Osteocyte (in vitro differentiated cells): ENCODE measurements around the gene TNFRSF1A. TPM values are rescaled to one million over a fixed set of nuclear protein-coding genes. Genes with fewer than 3 reads are reported as not detected.

Experiments
- DNase-seq: peaks from one replicate; pipeline ENCODE4 v3.0.0; 2021; ENCODE audit warnings: mixed read lengths; ENCODE audit not compliant: unreplicated experiment; ENCODE audit errors: extremely low spot score
- H3K27ac Mint-ChIP-seq: one replicate; pipeline ENCODE4 v1.8.0; 2021; ENCODE audit warnings: mild to moderate bottlenecking, mixed read lengths; ENCODE audit not compliant: unreplicated experiment
- H3K27me3 Mint-ChIP-seq: one replicate; pipeline ENCODE4 v1.8.0; 2021; ENCODE audit warnings: mixed read lengths; ENCODE audit not compliant: unreplicated experiment
- H3K36me3 Mint-ChIP-seq: one replicate; pipeline ENCODE4 v1.8.0; 2021; ENCODE audit warnings: mixed read lengths; ENCODE audit not compliant: unreplicated experiment
- H3K4me1 Mint-ChIP-seq: one replicate; pipeline ENCODE4 v1.8.0; 2021; ENCODE audit warnings: mixed read lengths; ENCODE audit not compliant: unreplicated experiment
- H3K4me3 Mint-ChIP-seq: one replicate; pipeline ENCODE4 v1.8.0; 2021; ENCODE audit warnings: mild to moderate bottlenecking, moderate library complexity, mixed read lengths; ENCODE audit not compliant: unreplicated experiment
- H3K9me3 Mint-ChIP-seq: one replicate; pipeline ENCODE4 v1.8.0; 2021; ENCODE audit warnings: mixed read lengths; ENCODE audit not compliant: unreplicated experiment
- total RNA-seq: library from RNA; stranded (reverse); gene quantifications from 2 replicates; pipeline ENCODE4 v1.2.1, GENCODE V29; 2021
- TF ChIP-seq, protein P1 (sequence below): fragments of 200-600 bp; sonication (generic); IDR thresholded peaks from 2 replicates; pipeline ENCODE4 v1.5.0; 2021; ENCODE audit warnings: antibody characterized with exemption, mild to moderate bottlenecking, moderate library complexity

Gene TNFRSF1A
- total RNA-seq, 1 donor from 2014 or later, result 170 TPM

DNA sequence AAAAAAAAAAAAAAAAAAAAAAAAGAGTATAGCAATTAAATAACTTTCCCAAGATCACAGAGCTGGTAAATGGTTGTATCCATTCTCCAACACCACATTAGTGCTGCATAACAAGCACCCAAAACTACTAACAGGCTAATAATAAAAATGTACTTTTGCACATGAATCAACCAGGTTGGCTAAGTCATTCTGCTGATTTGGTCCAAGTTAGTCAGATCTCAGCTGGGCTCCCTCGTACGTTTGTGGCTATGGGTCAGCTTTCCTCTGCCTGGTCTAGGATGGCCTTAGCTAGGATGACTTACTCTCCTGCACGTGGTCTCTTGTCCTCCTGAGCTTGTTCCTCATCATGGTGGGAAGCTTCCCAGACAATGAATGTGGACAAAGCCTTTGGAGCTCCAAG lies 39.3 kb downstream of the TNFRSF1A start:
- H3K27me3 Mint-ChIP-seq, result peaks cover 13% of the 10 kb centered on the region
- no peak overlapping the region for H3K4me3 Mint-ChIP-seq
- DNase-seq, result no peak
- TF ChIP-seq, protein P1, sequence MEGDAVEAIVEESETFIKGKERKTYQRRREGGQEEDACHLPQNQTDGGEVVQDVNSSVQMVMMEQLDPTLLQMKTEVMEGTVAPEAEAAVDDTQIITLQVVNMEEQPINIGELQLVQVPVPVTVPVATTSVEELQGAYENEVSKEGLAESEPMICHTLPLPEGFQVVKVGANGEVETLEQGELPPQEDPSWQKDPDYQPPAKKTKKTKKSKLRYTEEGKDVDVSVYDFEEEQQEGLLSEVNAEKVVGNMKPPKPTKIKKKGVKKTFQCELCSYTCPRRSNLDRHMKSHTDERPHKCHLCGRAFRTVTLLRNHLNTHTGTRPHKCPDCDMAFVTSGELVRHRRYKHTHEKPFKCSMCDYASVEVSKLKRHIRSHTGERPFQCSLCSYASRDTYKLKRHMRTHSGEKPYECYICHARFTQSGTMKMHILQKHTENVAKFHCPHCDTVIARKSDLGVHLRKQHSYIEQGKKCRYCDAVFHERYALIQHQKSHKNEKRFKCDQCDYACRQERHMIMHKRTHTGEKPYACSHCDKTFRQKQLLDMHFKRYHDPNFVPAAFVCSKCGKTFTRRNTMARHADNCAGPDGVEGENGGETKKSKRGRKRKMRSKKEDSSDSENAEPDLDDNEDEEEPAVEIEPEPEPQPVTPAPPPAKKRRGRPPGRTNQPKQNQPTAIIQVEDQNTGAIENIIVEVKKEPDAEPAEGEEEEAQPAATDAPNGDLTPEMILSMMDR, result no peak
- no peaks in the 10 kb centered on the region for H3K36me3 Mint-ChIP-seq
- no peak overlapping the region for H3K27ac Mint-ChIP-seq
- peaks cover 14% of the 10 kb centered on the region for H3K4me1 Mint-ChIP-seq
- H3K9me3 Mint-ChIP-seq, result no peaks in the 10 kb centered on the region

DNA sequence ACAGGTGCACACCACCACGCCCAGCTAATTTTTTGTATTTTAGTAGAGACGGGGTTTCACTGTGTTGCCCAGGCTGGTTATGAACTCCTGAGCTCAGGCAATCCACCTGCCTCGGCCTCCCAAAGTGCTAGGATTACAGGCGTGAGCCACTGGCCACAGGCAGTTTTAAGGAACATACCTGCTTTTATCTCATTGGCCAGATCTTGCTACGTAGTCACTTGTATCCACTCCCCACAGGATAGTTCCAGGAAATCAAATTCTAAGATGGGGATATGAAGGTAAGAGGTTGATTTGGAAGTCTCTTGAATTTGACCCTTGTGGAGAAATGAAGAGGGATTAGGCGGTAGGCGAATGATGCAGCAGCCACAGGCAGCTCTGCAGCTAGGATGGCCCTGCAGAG lies 40.2 kb downstream of the TNFRSF1A start:
- no peak for DNase-seq
- Mint-ChIP-seq H3K27me3 (peaks cover 13% of the 10 kb centered on the region), H3K36me3 (no peaks in the 10 kb centered on the region), H3K4me3 (no peak overlapping the region), H3K4me1 (peaks cover 10% of the 10 kb centered on the region), H3K27ac (no peak overlapping the region), H3K9me3 (no peaks in the 10 kb centered on the region)
- TF ChIP-seq, protein P1, result no peak

DNA sequence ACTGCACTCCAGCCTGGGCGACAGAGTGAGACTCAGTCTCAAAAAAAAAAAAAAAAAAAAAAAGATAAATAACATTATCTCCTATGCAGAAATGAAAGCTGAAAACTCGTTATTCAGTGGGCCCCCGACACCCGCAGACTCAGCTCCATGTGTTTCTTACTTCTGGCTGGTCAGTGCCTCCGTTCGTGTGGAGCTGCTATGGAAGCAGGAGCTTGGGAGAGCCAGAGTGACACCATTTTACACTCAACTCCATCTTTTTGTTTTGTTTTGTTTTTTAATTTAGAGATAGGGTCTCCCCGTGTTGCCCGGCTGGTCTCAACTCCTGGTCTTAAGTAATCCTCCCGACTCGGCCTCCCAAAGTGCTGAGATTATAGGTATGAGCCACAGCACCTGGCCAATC lies 44.7 kb downstream of the TNFRSF1A start:
- no peaks in the 10 kb centered on the region for H3K36me3 Mint-ChIP-seq
- peaks cover 18% of the 10 kb centered on the region for H3K4me1 Mint-ChIP-seq
- no peak overlapping the region for H3K27ac Mint-ChIP-seq

DNA sequence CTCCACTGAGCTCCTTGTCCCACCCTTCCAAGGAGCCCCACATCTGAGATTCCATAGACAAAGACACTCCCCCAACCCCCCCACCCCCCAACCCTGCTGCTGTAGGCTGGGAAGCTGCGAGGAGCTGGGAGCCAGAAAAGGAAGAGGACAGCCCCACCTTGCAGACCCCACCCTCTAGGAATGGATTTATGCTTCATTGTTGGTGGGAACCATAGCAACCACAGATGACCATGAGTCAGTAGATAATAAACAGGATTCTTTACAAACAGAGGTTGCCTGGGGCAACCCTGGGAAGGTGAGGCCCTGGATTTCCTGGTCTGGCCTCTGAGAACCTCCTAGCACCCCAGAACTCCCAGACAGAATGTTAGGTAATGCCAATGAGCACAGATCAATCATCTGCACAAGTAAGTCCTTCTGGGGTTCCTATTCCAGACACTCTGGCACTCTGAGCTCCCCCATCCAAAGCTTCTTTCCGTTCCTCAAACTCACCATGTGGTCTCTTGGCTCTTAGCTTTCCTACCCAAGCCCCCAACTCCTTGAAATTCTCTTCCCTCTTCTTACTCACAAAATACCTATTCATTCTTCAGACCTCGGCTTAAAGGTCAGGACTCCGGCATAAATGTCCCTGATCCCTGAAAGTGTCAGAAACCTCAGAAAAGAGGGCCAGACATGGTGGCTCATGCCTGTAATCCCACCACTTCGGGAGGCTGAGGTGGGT lies 46.6 kb downstream of the TNFRSF1A start:
- H3K9me3 Mint-ChIP-seq, result no peaks in the 10 kb centered on the region
- peaks cover 18% of the 10 kb centered on the region for H3K4me1 Mint-ChIP-seq
- no peak overlapping the region for H3K4me3 Mint-ChIP-seq
- TF ChIP-seq, protein P1, result no peak
- H3K36me3 Mint-ChIP-seq, result no peaks in the 10 kb centered on the region
- H3K27ac Mint-ChIP-seq, result peak overlapping the region; percentile 62
- no peak for DNase-seq
- H3K27me3 Mint-ChIP-seq, result peaks cover under 1% of the 10 kb centered on the region

More for the DNA sequence above, 44.7 kb downstream of the TNFRSF1A start:
- no peak for DNase-seq
- TF ChIP-seq, protein P1, result no peak
- Mint-ChIP-seq H3K4me3 (no peak overlapping the region), H3K27me3 (peaks cover 3% of the 10 kb centered on the region), H3K9me3 (no peaks in the 10 kb centered on the region)

DNA sequence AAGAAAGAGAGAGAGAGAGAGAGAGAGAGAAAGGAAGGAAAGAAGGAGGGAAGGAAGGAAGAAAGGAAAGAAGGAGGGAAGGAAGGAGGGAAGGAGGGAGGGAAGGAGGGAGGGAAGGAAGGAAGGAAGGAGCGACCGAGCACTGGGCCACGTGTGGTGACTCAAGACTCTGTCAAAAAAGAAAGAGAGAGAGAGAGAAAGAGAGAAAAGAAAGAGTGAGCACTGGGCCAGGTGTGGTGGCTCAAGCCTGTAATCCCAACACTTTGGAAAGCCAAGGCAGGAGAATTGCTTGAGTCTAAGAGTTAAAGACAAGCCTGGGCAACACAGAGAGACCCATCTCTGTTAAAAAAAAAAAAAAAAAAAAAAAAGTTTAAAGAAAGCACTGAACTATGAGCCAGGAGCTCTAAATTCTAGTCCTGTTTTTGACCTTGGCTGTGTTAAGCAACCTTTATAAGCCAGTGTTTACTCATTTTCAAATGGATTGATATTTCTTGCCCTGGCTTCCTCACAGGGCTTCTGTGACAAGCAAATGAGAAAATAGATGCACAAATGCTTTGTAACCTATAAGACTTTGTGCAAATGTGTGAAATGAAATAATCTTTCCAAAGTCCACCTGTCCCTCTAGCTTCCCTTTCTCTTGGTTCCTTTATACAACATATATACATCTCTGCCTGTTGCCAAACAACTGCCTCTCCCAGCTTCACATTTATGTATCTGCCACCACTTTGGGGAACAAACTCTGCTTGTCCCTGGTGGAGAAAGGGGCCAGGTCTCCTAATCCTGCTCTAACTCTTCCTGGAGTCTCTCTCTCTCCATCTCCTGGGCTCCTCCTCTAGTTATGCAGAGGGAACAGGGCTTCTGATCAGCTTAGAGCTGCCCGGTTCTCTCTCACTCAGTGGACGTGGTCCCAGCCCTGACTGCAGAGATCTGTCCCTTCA lies 47.5 kb downstream of the TNFRSF1A start:
- no peaks in the 10 kb centered on the region for H3K27me3 Mint-ChIP-seq
- no peaks in the 10 kb centered on the region for H3K9me3 Mint-ChIP-seq
- TF ChIP-seq, protein P1, result no peak
- no peaks in the 10 kb centered on the region for H3K36me3 Mint-ChIP-seq
- no peak overlapping the region for H3K4me3 Mint-ChIP-seq
- H3K27ac Mint-ChIP-seq, result peak overlapping the region; percentile 20
- DNase-seq, result no peak
- peaks cover 18% of the 10 kb centered on the region for H3K4me1 Mint-ChIP-seq
